Mucosa of rectum (tissue), 2 donors: ENCODE results near the gene NUCKS1.

ENCODE experiments used
- H3K27ac ChIP-seq, 2 donors: one replicate each; pipeline ENCODE4 v1.7.0; 2013; ENCODE audit warnings: inconsistent platforms in 2 of 2, low read depth in 2 of 2, low read length in 2 of 2
- H3K27me3 ChIP-seq, 2 donors: one replicate each; pipeline ENCODE4 v1.7.0; 2013; ENCODE audit warnings: low read length in 2 of 2; ENCODE audit not compliant: control insufficient read depth in 2 of 2, insufficient read depth in 2 of 2
- H3K36me3 ChIP-seq, 2 donors: one replicate each; pipeline ENCODE4 v1.7.0; 2013; ENCODE audit warnings: low read length in 2 of 2; ENCODE audit not compliant: control insufficient read depth in 2 of 2, insufficient read depth in 2 of 2
- H3K4me1 ChIP-seq, 2 donors: one replicate each; pipeline ENCODE4 v1.7.0; 2013; ENCODE audit warnings: low read length in 2 of 2, mild to moderate bottlenecking in 1 of 2; ENCODE audit not compliant: control insufficient read depth in 2 of 2, insufficient read depth in 2 of 2
- H3K4me3 ChIP-seq, 2 donors: one replicate each; pipeline ENCODE4 v1.7.0; 2013; ENCODE audit warnings: low read length in 2 of 2
- H3K9ac ChIP-seq, 2 donors: one replicate each; pipeline ENCODE4 v1.7.0; 2013; ENCODE audit warnings: low read length in 2 of 2, low read depth in 1 of 2, mild to moderate bottlenecking in 1 of 2
- H3K9me3 ChIP-seq, 2 donors: one replicate each; pipeline ENCODE4 v1.7.0; 2013; ENCODE audit warnings: low read length in 2 of 2; ENCODE audit not compliant: control insufficient read depth in 2 of 2
- donor health status: healthy.
- donor health status: Normal muscosa, but diverticular disease.

NUCKS1 gene

DNA sequence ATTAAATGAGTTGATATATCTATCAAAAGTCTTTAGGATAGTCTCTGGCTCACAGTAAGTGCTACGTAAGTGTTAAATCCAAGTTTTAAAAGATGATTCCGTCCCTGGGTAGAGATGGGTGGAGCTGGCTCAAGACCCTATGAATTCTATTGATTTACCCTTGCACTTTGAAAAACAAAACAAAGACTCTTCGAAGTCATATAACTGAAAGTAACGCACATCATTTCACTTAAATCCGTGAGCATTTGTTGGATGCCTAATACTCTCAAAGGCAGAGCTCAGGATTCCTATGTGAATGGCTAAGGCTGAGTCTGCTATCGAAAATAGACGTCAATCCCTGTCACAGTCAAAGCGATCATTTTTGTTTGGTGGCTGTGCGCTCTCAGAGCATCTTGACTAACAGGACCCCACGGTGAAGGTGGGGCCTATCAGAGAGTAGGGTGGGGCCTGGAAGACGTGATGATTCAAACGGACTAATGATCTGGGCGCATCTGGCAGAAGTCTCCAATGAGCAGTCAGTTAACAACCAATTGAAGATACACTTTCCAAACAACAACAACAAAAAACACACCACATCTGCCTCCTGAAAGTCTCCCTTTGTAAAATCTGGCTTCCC, 1.2 kb upstream of the NUCKS1 start:
- H3K27me3 ChIP-seq, result no peaks in the 10 kb centered on the region
- H3K36me3 ChIP-seq, result peaks cover 0 to 5% of the 10 kb centered on the region in 2 donors
- peak overlapping the region; percentile 75 to 82 for H3K4me3 ChIP-seq
- H3K4me1 ChIP-seq, result peaks cover 14 to 22% of the 10 kb centered on the region in 2 donors
- no peak overlapping the region for H3K9ac ChIP-seq
- no peaks in the 10 kb centered on the region for H3K9me3 ChIP-seq
- peak overlapping the region in 1 of 2 donors; percentile 98 for H3K27ac ChIP-seq

DNA sequence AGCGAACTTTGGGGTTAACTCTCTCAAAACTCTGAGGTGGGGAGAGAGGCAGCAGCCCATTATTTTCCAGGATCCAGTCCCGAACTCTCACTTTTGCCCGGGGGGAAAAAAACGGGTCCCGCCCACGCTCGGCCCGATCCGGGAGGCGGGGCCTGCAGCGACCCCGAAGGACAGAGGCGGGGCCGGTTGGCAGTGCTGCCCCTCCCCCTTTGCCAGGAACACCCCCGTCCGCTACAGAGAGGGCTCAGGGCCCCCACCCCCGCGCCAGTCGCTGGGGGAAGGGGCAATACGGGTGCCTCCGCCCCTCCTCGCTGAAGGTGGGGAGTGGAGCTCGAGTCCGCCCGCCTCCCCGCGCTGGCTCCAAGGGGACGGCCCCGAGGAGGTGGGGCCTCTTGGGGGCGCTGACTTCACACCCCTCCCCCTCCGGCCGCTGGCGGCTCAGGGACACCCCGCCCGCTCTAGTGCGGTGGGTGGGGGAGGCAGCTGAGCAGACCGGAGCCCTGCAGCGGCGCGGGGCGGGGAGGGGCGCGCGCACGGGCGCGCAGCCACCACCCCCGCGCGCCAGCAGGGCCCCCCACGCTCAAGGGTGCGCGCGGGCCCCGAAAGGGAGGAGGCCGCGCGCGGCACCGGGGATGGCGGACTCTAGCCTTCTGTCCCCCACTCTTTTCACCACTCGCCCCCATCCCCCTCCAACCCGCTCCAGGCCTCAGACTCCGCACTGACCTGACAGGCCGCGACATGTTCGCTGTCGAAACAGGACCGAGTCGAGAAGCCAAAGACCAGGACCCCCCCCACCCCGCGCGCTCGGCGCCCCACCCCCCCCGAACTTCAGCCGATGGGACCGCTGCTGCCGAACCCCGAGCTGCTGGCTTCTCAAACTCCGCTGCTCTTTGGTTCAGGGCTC, 496 bp downstream of the NUCKS1 start:
- Histone ChIP-seq H3K9me3 (no peaks in the 10 kb centered on the region), H3K4me3 (peak overlapping the region; percentile 75 to 82), H3K36me3 (peaks cover 0 to 5% of the 10 kb centered on the region in 2 donors), H3K9ac (peak overlapping the region; percentile 71 to 93), H3K4me1 (peaks cover 14 to 22% of the 10 kb centered on the region in 2 donors), H3K27ac (peak overlapping the region; percentile 97 to 98), H3K27me3 (no peaks in the 10 kb centered on the region)

DNA sequence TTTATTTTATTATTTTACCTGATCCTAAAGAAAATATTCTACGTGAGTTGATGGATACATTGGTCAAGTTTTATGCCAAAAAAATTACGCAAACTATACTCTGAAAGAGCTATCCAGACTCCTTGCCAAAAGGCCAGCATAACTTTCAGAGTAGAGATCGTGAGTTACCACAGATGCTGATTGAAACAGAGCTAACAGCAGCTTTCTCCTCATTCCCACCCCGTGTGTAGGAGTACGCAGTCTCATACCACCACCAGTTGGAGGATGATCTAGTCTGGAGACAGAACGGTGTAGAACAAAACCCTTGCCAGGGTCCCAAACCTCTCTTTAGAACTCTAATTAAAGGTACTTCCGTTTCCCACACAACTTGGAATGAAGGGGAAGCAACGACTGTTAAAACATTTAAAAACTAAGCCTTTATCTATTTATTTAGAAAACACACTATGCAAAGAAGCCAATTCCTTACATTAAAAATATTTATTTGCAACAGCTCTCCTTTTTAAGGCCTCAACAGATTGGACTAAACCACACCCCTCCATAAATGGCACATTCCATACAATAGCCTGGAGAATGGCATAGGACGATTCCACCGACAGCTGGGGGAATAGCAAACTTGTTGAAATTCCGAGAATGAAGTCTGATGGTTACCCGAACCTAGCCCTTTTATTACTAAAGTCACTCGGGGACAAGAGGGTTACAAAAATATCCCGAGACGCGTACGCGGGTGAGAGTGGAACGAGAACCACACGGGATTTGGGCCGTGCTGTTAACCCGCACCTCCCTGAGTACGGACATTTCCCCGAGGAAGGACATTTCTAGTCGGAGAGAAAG, 1.4 kb downstream of the NUCKS1 start:
- Histone ChIP-seq H3K4me1 (peaks cover 14 to 22% of the 10 kb centered on the region in 2 donors), H3K36me3 (peaks cover 0 to 5% of the 10 kb centered on the region in 2 donors), H3K9ac (peak overlapping the region; percentile 71 to 73), H3K4me3 (peak overlapping the region; percentile 75 to 82), H3K27me3 (no peaks in the 10 kb centered on the region), H3K27ac (peak overlapping the region; percentile 97 to 98), H3K9me3 (no peaks in the 10 kb centered on the region)

DNA sequence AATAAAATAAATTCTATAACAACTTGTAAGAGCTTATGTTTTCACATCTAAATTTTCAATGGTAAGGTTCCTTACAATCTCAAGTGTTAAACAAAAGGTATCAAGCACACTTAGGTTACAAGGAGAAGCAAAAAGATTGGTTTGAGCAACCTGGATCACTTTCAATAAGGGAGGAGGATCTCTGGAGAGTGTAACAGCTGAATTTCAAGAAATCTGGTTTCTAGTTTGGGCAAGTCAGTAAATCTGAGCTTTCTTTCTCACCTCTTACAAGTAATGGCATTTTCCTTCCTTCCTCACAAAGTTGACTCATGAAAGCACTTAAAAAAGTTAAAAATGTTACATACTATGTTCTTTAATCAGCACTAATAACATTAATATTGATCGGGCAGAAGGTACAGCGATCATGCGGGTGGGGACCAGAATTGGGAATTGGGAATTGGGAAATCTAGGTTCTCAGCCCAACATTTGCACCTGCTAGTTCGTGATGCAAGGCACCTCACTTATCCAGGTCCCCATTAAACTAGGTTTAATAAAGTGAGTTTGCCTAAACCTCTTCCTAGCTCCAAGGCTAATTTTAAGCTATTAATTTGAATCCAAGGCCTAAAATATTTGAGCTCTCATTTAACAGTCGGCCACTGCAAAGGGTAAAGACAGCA, 3.1 kb downstream of the NUCKS1 start:
- Histone ChIP-seq H3K27me3 (no peaks in the 10 kb centered on the region), H3K4me1 (peaks cover 14 to 22% of the 10 kb centered on the region in 2 donors), H3K9me3 (no peaks in the 10 kb centered on the region), H3K27ac (no peak overlapping the region), H3K36me3 (peaks cover 0 to 5% of the 10 kb centered on the region in 2 donors), H3K4me3 (peak overlapping the region in 1 of 2 donors; percentile 2), H3K9ac (no peak overlapping the region)

DNA sequence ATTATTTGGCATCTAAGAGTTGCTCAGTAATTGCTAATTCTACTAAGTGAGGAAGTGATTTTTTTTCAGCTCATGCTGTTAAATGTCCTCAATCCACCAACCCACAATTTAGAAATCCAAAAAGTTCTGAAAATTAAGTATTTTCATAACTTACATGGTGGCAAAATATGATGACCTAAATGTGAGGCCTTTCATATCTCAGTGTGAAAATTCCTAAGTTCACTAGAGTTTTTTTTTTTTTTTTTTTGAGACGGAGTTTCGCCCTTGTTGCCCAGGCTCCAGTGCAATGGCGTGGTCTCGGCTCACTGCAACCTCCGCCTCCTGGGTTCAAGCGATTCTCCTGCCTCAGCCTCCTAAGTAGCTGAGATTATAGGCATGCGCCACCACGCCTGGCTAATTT, 5.6 kb downstream of the NUCKS1 start:
- H3K4me3 ChIP-seq, result no peak overlapping the region
- H3K36me3 ChIP-seq, result peaks cover 0 to 5% of the 10 kb centered on the region in 2 donors
- H3K9me3 ChIP-seq, result no peaks in the 10 kb centered on the region
- H3K9ac ChIP-seq, result no peak overlapping the region
- H3K27ac ChIP-seq, result no peak overlapping the region
- H3K27me3 ChIP-seq, result no peaks in the 10 kb centered on the region
- H3K4me1 ChIP-seq, result peaks cover 17% of the 10 kb centered on the region in 2 donors

DNA sequence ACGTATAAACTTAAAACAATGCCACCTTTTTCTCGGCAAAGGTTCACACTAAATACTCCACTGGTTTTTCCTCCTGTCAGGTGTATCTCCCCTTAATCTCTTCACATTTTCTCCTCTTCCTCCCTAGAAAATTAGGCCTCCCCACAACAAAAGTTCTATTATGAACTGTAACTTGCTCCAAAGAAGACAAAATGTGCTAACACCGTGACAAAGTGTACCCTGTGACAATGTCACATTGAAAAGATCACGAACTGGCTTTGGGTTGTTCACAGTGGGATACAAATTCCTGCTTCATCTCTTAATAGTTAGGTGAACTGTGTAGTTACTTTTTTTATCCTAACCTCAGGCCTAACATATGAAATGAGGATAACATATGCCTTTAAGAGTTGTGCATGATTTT, 6.0 kb downstream of the NUCKS1 start:
- Histone ChIP-seq H3K4me1 (peaks cover 17 to 18% of the 10 kb centered on the region in 2 donors), H3K9ac (no peak overlapping the region), H3K27me3 (no peaks in the 10 kb centered on the region), H3K27ac (no peak overlapping the region), H3K9me3 (no peaks in the 10 kb centered on the region), H3K4me3 (no peak overlapping the region), H3K36me3 (peaks cover 0 to 5% of the 10 kb centered on the region in 2 donors)

DNA sequence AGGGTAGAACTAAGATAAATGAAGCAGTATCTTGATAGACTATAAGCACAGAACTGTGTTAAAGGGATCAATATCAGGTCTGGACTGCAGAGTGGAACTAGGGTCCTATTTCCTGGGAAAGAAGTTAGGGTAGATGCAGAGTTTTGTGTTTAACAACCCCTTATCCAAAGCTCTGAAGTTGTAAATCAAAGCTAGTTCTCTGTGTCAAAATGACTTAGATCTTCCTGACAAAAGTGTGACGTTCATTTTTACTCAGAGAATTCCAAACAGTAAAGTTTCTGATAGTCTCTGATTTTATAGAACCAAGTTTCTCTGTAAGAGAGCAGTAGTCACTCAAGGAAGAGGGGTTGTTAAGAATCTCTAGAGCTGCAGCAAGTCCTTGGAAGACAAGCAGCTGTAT, 8.3 kb downstream of the NUCKS1 start:
- Histone ChIP-seq H3K27me3 (no peaks in the 10 kb centered on the region), H3K9ac (no peak overlapping the region), H3K4me1 (peaks cover 2 to 6% of the 10 kb centered on the region in 2 donors), H3K4me3 (no peak overlapping the region), H3K36me3 (peaks cover 0 to 5% of the 10 kb centered on the region in 2 donors), H3K9me3 (no peaks in the 10 kb centered on the region), H3K27ac (no peak overlapping the region)

DNA sequence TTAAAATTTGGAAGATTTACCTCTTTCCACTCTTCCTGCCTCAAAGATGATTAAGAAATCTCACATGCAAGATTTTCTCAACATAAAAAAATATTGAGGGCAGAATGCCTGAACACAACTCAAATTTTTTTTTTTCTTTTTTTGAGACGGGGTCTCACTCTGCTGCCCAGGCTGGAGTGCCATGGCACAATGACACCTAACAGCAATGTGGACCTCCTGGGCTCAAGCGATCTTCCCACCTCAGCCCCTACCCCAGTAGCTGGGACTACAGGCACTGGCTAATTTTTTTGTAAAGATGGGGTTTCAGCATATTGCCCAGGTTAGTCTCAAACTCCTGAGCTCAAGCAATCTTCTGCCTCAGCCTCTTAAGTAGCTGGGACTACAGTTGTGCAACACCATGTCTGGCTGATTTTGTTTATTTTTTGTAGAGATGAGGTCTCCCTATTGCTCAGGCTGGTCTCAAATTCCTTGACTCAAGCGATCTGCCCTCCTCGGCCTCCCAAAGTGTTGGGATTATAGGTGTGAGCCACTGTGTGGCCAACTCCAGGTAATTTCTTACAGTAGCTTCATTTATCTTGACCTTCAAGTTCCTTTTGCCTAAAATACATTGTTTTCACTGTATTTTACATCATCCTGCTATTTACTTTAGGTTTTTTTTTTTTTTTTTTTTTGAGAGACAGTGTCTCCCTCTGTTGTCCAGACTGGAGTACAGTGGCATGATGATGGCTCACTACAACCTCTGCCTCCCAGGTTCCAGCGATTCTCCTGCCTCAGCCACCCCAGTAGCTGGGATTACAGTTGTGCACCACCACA, 10.4 kb downstream of the NUCKS1 start:
- Histone ChIP-seq H3K9me3 (no peaks in the 10 kb centered on the region), H3K9ac (no peak overlapping the region), H3K4me3 (no peak overlapping the region), H3K27ac (no peak overlapping the region), H3K36me3 (peaks cover 4 to 7% of the 10 kb centered on the region in 2 donors), H3K27me3 (no peaks in the 10 kb centered on the region), H3K4me1 (peaks cover 0 to 4% of the 10 kb centered on the region in 2 donors)

DNA sequence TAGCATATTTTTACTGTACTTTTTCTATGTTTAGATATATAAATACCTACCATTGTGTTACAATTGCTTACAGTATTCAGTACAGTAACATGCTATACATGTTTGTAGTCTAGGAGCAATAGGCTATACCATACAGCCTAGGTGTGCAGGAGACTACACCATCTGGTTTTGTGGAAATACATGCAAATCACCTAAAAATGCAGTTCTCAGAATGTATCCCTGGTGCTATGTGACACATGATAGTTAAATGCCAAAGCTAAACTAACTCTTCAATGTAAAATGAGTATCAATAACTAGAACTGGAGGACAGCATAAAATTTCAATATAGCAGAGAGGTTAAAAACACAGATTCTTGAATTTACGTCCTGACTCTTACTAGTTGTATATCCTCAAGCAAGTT, 14.8 kb downstream of the NUCKS1 start:
- no peak overlapping the region for H3K4me3 ChIP-seq
- no peak overlapping the region for H3K9ac ChIP-seq
- no peaks in the 10 kb centered on the region for H3K9me3 ChIP-seq
- H3K36me3 ChIP-seq, result peaks cover 4 to 7% of the 10 kb centered on the region in 2 donors
- no peak overlapping the region for H3K27ac ChIP-seq
- no peaks in the 10 kb centered on the region for H3K27me3 ChIP-seq
- H3K4me1 ChIP-seq, result peaks cover 0 to 4% of the 10 kb centered on the region in 2 donors
